C4-2B (cell line): ENCODE results near the gene COMT.

Experiments
- H3K27ac ChIP-seq: fragments of 450-650 bp; 2 replicates; pipeline ENCODE4 v1.5.1; 2017
- CTCF ChIP-seq: fragments of 450-650 bp; conservative IDR thresholded peaks from 2 replicates; pipeline ENCODE4 v1.5.1; 2017; ENCODE audit warnings: mild to moderate bottlenecking
- ZFX ChIP-seq: fragments of 450-650 bp; IDR thresholded peaks from 2 replicates; pipeline ENCODE4 v1.6.1; 2017

The COMT gene

GRCh38 chr22:19962909-19963806, 21.6 kb downstream of the COMT start:
- H3K27ac ChIP-seq, result peak overlapping the region; percentile 100
- TF ChIP-seq CTCF (no peak), ZFX (no peak; the same call in 1 of the 2 replicates)

GRCh38 chr22:19963863-19964642, 22.5 kb downstream of the COMT start:
- no peak for TF ChIP-seq CTCF
- H3K27ac ChIP-seq, result peak overlapping the region; percentile 100

- H3K27ac ChIP-seq, result peak overlapping the region; percentile 100
- TF ChIP-seq CTCF (no peak), ZFX (no peak)
Observed at GRCh38 chr22:19964701-19965386, 23.3 kb downstream of the COMT start.

- no peak overlapping the region for H3K27ac ChIP-seq
- peak; percentile 46 for TF ChIP-seq CTCF
- TF ChIP-seq ZFX, result no peak
Observed at GRCh38 chr22:19965771-19966709, 24.5 kb downstream of the COMT start.

GRCh38 chr22:19966908-19967750, 25.6 kb downstream of the COMT start:
- TF ChIP-seq ZFX (no peak), CTCF (no peak)
- no peak overlapping the region for H3K27ac ChIP-seq

GRCh38 chr22:19967850-19968449, 26.4 kb downstream of the COMT start:
- no peak overlapping the region for H3K27ac ChIP-seq
- TF ChIP-seq CTCF (no peak), ZFX (no peak)
